HepG2 (cell line): Measurements from ENCODE around the gene SRP68. TPM values are rescaled to one million over a fixed set of nuclear protein-coding genes. Genes with fewer than 3 reads are reported as not detected.

ENCODE experiments used
- FOXO1 ChIP-seq: sonication (generic); formaldehyde crosslinking; IDR thresholded peaks from 2 replicates; pipeline ENCODE4 v1.4.0; 2020; ENCODE audit warnings: missing genetic modification reagents
- HDAC6 ChIP-seq: fragments of 200-600 bp; sonication (generic); IDR thresholded peaks from 2 replicates; pipeline ENCODE4 v1.7.0; 2017; ENCODE audit warnings: mild to moderate bottlenecking, antibody characterized with exemption, low read length, low read depth
- IRF9 ChIP-seq: sonication (generic); formaldehyde crosslinking; IDR thresholded peaks from 2 replicates; pipeline ENCODE4 v1.8.0; 2022; ENCODE audit warnings: missing genetic modification reagents, mild to moderate bottlenecking, borderline replicate concordance
- KAT7 ChIP-seq: IDR thresholded peaks from 2 replicates; pipeline ENCODE4 v1.6.1; 2018; ENCODE audit warnings: borderline replicate concordance, missing compliant biosample characterization
- SATB2 ChIP-seq: sonication (generic); formaldehyde crosslinking; IDR thresholded peaks from 2 replicates; pipeline ENCODE4 v1.5.0; 2020; ENCODE audit warnings: missing genetic modification reagents
- XRCC5 ChIP-seq: fragments of 200-400 bp; formaldehyde crosslinking; optimal IDR thresholded peaks from 2 replicates; pipeline ENCODE3; 2017; ENCODE audit warnings: mild to moderate bottlenecking, low read length
- ZFP90 ChIP-seq: sonication (generic); formaldehyde crosslinking; IDR thresholded peaks from 2 replicates; pipeline ENCODE4 v1.8.0; 2022; ENCODE audit warnings: missing genetic modification reagents, mild to moderate bottlenecking, inconsistent platforms, borderline replicate concordance
- ZNF232 ChIP-seq: sonication (generic); formaldehyde crosslinking; IDR thresholded peaks from 2 replicates; pipeline ENCODE4 v1.4.0; 2020; ENCODE audit warnings: missing genetic modification reagents, borderline replicate concordance
- ZNF256 ChIP-seq: sonication (generic); formaldehyde crosslinking; conservative IDR thresholded peaks from 2 replicates; pipeline ENCODE4 v1.4.0; 2020; ENCODE audit warnings: missing genetic modification reagents
- ZNF317 ChIP-seq: sonication (generic); formaldehyde crosslinking; IDR thresholded peaks from 2 replicates; pipeline ENCODE4 v1.5.0; 2020; ENCODE audit warnings: mild to moderate bottlenecking, missing genetic modification reagents
- ZNF333 ChIP-seq: sonication (generic); formaldehyde crosslinking; IDR thresholded peaks from 2 replicates; pipeline ENCODE4 v1.4.0; 2020; ENCODE audit warnings: mild to moderate bottlenecking, missing genetic modification reagents, borderline replicate concordance
- ZNF468 ChIP-seq: sonication (generic); formaldehyde crosslinking; IDR thresholded peaks from 2 replicates; pipeline ENCODE4 v1.8.0; 2022; ENCODE audit warnings: mild to moderate bottlenecking, moderate library complexity, missing genetic modification reagents
- ZNF503 ChIP-seq: sonication (generic); formaldehyde crosslinking; IDR thresholded peaks from 2 replicates; pipeline ENCODE4 v1.4.0; 2020; ENCODE audit warnings: missing genetic modification reagents
- ZNF549 ChIP-seq: sonication (generic); formaldehyde crosslinking; IDR thresholded peaks from 2 replicates; pipeline ENCODE4 v1.5.0; 2020; ENCODE audit warnings: missing genetic modification reagents
- ZNF629 ChIP-seq: sonication (generic); formaldehyde crosslinking; conservative IDR thresholded peaks from 2 replicates; pipeline ENCODE4 v1.5.0; 2020; ENCODE audit warnings: missing genetic modification reagents
- ZNF839 ChIP-seq: sonication (generic); formaldehyde crosslinking; IDR thresholded peaks from 2 replicates; pipeline ENCODE4 v1.4.0; 2020; ENCODE audit warnings: missing genetic modification reagents, mild to moderate bottlenecking, borderline replicate concordance
- ZNF883 ChIP-seq: sonication (generic); formaldehyde crosslinking; IDR thresholded peaks from 2 replicates; pipeline ENCODE4 v1.5.1; 2020; ENCODE audit warnings: mild to moderate bottlenecking, missing genetic modification reagents; ENCODE audit errors: not compliant biosample characterization
- polyA plus RNA-seq, 8 experiments: library from polyadenylated mRNA; depleted of rRNA in 3 of 8; stranded (reverse) in 7 of 8; unstranded in 1 of 8; fragments of >200 nt; fragmentation: Illumina TruSeq in 4 of 8; extraction: Trizol in 4 of 8; gene quantifications; 2 replicates each; pipeline versions ENCODE4 v1.2.1 to v1.2.3, GENCODE V29; 2011 to 2016; ENCODE audit warnings: low read depth in 4 of 8, missing spikeins in 1 of 8, mixed read lengths in 1 of 8; ENCODE audit not compliant: insufficient read depth in 1 of 8
- total RNA-seq, 5 experiments: library from RNA; depleted of rRNA; stranded (reverse); fragments of >200 nt; fragmentation: Illumina TruSeq; extraction: Trizol; gene quantifications; 2 replicates each; pipeline ENCODE4 v1.2.3, GENCODE V29; 2016; ENCODE audit warnings: low read depth in 1 of 5
- TF ChIP-seq, protein P1 (sequence below): sonication (generic); formaldehyde crosslinking; IDR thresholded peaks from 2 replicates; pipeline ENCODE4 v1.4.0; 2020; ENCODE audit warnings: low read depth, missing genetic modification reagents
- TF ChIP-seq, protein P2 (sequence below): sonication (generic); formaldehyde crosslinking; IDR thresholded peaks from 2 replicates; pipeline ENCODE4 v1.4.0; 2020; ENCODE audit warnings: missing genetic modification reagents

SRP68 gene
- total and polyA plus RNA-seq, 2 of the 13 experiments (the other 11 are each of a cell fraction or from before 2014, with no cell fraction given): 39.8 to 74.3 TPM

DNA sequence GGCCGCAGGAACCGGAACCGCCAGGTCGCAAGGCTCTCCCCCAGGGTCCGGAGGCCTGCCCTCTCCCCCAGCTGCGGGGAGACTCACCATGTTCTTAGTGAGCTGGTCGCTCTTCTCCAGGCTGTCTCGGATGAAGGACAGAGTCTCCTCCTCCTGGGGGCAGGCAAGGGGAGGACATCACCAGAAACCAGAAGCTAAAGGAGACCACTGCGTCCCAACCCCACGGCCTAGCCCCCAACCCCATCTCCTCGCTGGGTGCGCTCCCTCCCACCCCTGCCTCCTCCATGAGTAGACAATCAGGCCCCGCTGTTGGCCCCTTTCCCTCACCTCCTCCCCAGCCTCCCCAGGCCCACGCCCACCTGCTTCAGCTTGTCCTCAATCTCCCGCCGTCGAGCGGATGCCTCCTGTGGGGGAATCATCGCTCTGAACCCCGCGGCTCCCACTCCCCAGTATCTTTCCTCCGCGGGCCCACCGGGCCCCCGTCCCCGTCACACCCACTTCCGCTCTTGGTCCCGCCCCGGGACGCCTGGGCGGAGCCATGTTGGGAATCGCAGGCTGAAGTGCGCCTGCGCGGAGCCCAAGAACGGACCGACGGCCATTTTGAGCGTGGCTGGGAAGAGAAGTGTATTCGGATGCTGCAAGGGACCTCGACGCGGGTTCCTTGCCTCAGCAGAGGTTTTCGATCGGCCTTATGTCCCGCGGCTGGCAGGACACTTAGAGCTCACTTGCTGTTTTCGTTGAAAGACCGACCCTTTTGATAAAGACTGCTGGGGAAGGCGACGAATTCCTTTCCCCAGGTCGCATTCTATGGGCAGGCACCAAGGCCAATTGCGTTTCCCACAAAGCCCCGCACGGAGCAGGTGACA is 31.2 kb upstream of the SRP68 start, which contains the start of gene EXOC7 (continued):
- TF ChIP-seq SATB2 (no peak), ZFP90 (CRISPR knock-in tag) (no peak), IRF9 (peak; percentile 77; the same call in 1 of the 2 replicates), HDAC6 (no peak), ZNF629 (CRISPR knock-in tag) (no peak), ZNF317 (CRISPR knock-in tag) (peak; percentile 69; the same call in 1 of the 2 replicates), ZNF883 (CRISPR knock-in tag) (peak; percentile 89), ZNF549 (CRISPR knock-in tag) (no peak), ZNF333 (CRISPR knock-in tag) (peak; percentile 61; the same call in 1 of the 2 replicates), ZNF503 (CRISPR knock-in tag) (no peak), ZNF839 (CRISPR knock-in tag) (no peak), XRCC5 (peak; percentile 81), ZNF232 (CRISPR knock-in tag) (no peak; the same call in 1 of the 2 replicates), ZNF256 (CRISPR knock-in tag) (no peak), ZNF468 (CRISPR knock-in tag) (no peak), KAT7 (CRISPR knock-in tag) (peak; percentile 48; the same call in 1 of the 2 replicates), FOXO1 (CRISPR knock-in tag) (peak; percentile 62)
- TF ChIP-seq, protein P1, sequence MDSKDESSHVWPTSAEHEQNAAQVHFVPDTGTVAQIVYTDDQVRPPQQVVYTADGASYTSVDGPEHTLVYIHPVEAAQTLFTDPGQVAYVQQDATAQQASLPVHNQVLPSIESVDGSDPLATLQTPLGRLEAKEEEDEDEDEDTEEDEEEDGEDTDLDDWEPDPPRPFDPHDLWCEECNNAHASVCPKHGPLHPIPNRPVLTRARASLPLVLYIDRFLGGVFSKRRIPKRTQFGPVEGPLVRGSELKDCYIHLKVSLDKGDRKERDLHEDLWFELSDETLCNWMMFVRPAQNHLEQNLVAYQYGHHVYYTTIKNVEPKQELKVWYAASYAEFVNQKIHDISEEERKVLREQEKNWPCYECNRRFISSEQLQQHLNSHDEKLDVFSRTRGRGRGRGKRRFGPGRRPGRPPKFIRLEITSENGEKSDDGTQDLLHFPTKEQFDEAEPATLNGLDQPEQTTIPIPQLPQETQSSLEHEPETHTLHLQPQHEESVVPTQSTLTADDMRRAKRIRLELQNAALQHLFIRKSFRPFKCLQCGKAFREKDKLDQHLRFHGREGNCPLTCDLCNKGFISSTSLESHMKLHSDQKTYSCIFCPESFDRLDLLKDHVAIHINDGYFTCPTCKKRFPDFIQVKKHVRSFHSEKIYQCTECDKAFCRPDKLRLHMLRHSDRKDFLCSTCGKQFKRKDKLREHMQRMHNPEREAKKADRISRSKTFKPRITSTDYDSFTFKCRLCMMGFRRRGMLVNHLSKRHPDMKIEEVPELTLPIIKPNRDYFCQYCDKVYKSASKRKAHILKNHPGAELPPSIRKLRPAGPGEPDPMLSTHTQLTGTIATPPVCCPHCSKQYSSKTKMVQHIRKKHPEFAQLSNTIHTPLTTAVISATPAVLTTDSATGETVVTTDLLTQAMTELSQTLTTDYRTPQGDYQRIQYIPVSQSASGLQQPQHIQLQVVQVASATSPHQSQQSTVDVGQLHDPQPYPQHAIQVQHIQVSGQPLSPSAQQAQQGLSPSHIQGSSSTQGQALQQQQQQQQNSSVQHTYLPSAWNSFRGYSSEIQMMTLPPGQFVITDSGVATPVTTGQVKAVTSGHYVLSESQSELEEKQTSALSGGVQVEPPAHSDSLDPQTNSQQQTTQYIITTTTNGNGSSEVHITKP: 0 out of 2 replicates have a peak, but pooled peaks have one; percentile 40
- TF ChIP-seq, protein P2, sequence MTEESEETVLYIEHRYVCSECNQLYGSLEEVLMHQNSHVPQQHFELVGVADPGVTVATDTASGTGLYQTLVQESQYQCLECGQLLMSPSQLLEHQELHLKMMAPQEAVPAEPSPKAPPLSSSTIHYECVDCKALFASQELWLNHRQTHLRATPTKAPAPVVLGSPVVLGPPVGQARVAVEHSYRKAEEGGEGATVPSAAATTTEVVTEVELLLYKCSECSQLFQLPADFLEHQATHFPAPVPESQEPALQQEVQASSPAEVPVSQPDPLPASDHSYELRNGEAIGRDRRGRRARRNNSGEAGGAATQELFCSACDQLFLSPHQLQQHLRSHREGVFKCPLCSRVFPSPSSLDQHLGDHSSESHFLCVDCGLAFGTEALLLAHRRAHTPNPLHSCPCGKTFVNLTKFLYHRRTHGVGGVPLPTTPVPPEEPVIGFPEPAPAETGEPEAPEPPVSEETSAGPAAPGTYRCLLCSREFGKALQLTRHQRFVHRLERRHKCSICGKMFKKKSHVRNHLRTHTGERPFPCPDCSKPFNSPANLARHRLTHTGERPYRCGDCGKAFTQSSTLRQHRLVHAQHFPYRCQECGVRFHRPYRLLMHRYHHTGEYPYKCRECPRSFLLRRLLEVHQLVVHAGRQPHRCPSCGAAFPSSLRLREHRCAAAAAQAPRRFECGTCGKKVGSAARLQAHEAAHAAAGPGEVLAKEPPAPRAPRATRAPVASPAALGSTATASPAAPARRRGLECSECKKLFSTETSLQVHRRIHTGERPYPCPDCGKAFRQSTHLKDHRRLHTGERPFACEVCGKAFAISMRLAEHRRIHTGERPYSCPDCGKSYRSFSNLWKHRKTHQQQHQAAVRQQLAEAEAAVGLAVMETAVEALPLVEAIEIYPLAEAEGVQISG (CRISPR knock-in tag): peak; percentile 88
